ENCODE data around the gene TECPR1. TPM values are rescaled to one million over a fixed set of nuclear protein-coding genes. Genes with fewer than 3 reads are reported as not detected.

Gene TECPR1
- total and polyA plus RNA-seq, 2 of the 8 experiments (the other 6 are each of a cell fraction or from before 2014, with no cell fraction given) = 1.3 to 11.1 TPM

GRCh38 chr7:98228801-98229200, 23.2 kb downstream of the TECPR1 start:
- Histone ChIP-seq H4K20me1 (replicated peaks in 1 of 2; ENCODE audit: control insufficient read depth in 1 of 2, insufficient read depth in 2 of 2, low read length in 2 of 2) (peaks cover 2 to 4% of the 10 kb centered on the region in 2 experiments), H3K36me3 (ENCODE audit: control insufficient read depth in 2 of 4, insufficient read depth in 4 of 4, low read length in 3 of 4) (no peaks in the 10 kb centered on the region), H3K27me3 (replicated peaks in 1 of 4; ENCODE audit: control insufficient read depth in 3 of 4, extremely low read depth in 1 of 4, insufficient read depth in 3 of 4, low read length in 3 of 4) (no peaks in the 10 kb centered on the region), H3K23me2 (ENCODE audit: low read depth, low read length) (no peaks in the 10 kb centered on the region), H3K23ac (ENCODE audit: insufficient read length) (no peak overlapping the region), H3K18ac (ENCODE audit: extremely low read depth, low read length) (no peak overlapping the region), H3K27ac (ENCODE audit: low read depth, low read length) (no peak overlapping the region), H3K9me3 (ENCODE audit: insufficient read depth in 2 of 2, low read depth in 1 of 2, low read length in 1 of 2) (no peaks in the 10 kb centered on the region), H3K56ac (replicated peaks; ENCODE audit: insufficient read length, low read depth, low read length) (no peak overlapping the region), H2AFZ (ENCODE audit: low read length) (no peak overlapping the region), H2BK15ac (ENCODE audit: low read length) (no peak overlapping the region), H4K5ac (ENCODE audit: insufficient read length, low read depth, low read length) (no peak overlapping the region), H3K79me2 (ENCODE audit: control insufficient read depth in 1 of 2, insufficient read depth in 2 of 2, low read length in 2 of 2) (no peaks in the 10 kb centered on the region), H3K14ac (ENCODE audit: insufficient read length) (no peak overlapping the region), H3K9ac (replicated peaks in 1 of 4; ENCODE audit: extremely low read depth in 1 of 4, low read depth in 3 of 4, low read length in 3 of 4) (no peak overlapping the region), H3K4me3 (ENCODE audit: extremely low read depth in 1 of 4, insufficient read depth in 2 of 4, low read depth in 3 of 4, low read length in 4 of 4) (no peak overlapping the region), H2BK120ac (replicated peaks; ENCODE audit: low read depth, low read length) (no peak overlapping the region), H3K79me1 (ENCODE audit: low read depth, low read length) (no peaks in the 10 kb centered on the region), H4K8ac (ENCODE audit: extremely low read depth, insufficient read depth, low read length) (no peak overlapping the region), H2BK5ac (ENCODE audit: low read depth, low read length) (no peak overlapping the region), H3K4me1 (replicated peaks in 1 of 4; ENCODE audit: control insufficient read depth in 3 of 4, insufficient read depth in 4 of 4, low read length in 3 of 4) (no peaks in the 10 kb centered on the region; a peak in 3 of 7 replicates), H2BK20ac (ENCODE audit: low read length) (no peak overlapping the region), H3K4ac (replicated peaks; ENCODE audit: insufficient read length, low read depth, low read length) (no peak overlapping the region), H2BK12ac (ENCODE audit: low read depth, low read length) (no peak overlapping the region), H3K4me2 (ENCODE audit: insufficient read depth in 1 of 2, low read depth in 2 of 2, low read length in 2 of 2) (no peak overlapping the region), H2AK5ac (ENCODE audit: low read depth, low read length) (no peak overlapping the region), H4K91ac (replicated peaks; ENCODE audit: insufficient read length, low read length) (no peak overlapping the region)
- POLR2A ChIA-PET (ENCODE audit: partially characterized antibody) = interaction anchor here (1.2 kb wide), 1 partner anchor 16 kb away, joined by 3 read pairs; no protein-coding TSS in a partner anchor
- CTCF ChIA-PET (ENCODE audit: partially characterized antibody) = interaction anchor here (1.4 kb wide), 1 partner anchor 60 kb away, joined by 5 read pairs; no protein-coding TSS in a partner anchor
- 94% methylated on average over 16 of the region's 16 CpGs; no CpG with 5 or more reads in 1 of the 2 experiments for whole genome bisulfite sequencing, 2 experiments (ENCODE audit: extremely low coverage in 1 of 2, insufficient coverage in 1 of 2, insufficient read length in 1 of 2, insufficient replicate concordance in 2 of 2, low coverage in 1 of 2, low lambda C conversion rate in 2 of 2, missing lambda C conversion rate in 1 of 2)
- DNase-seq (ENCODE audit: low read depth in 1 of 2, low spot score in 2 of 2) (no peak), FAIRE-seq (no peak)
- no peak for TF ChIP-seq CHD1 (IDR thresholded peaks at IDR 0.05; ENCODE audit: low read depth, low read length)
- TF ChIP-seq CTBP2 (IDR thresholded peaks at IDR 0.05; ENCODE audit: borderline replicate concordance, insufficient read depth, insufficient read length, low read length) = no peak
- TF ChIP-seq, protein P1, sequence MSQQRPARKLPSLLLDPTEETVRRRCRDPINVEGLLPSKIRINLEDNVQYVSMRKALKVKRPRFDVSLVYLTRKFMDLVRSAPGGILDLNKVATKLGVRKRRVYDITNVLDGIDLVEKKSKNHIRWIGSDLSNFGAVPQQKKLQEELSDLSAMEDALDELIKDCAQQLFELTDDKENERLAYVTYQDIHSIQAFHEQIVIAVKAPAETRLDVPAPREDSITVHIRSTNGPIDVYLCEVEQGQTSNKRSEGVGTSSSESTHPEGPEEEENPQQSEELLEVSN (IDR thresholded peaks at IDR 0.05) = 0 out of 2 replicates have a peak, but pooled peaks have one; percentile 12
